Activated effector memory CD4-positive, alpha-beta T cell treated with anti-CD3 and anti-CD28 coated beads, Interleukin-2, amount 50 U/mL, for 16 hours (primary cell): ENCODE results near the gene ARL13B.
A peak's percentile ranks its signal among the peaks of the same experiment; 100 is the strongest.
"Not testable (repeated sequence)": the region's sequence is repeated elsewhere in the genome, so short reads cannot be mapped to it uniquely, and the experiment has no call there.

Experiments used
- DNase-seq: peaks from one replicate; pipeline ENCODE4 v3.0.0-alpha.2; 2020

The ARL13B gene

DNA sequence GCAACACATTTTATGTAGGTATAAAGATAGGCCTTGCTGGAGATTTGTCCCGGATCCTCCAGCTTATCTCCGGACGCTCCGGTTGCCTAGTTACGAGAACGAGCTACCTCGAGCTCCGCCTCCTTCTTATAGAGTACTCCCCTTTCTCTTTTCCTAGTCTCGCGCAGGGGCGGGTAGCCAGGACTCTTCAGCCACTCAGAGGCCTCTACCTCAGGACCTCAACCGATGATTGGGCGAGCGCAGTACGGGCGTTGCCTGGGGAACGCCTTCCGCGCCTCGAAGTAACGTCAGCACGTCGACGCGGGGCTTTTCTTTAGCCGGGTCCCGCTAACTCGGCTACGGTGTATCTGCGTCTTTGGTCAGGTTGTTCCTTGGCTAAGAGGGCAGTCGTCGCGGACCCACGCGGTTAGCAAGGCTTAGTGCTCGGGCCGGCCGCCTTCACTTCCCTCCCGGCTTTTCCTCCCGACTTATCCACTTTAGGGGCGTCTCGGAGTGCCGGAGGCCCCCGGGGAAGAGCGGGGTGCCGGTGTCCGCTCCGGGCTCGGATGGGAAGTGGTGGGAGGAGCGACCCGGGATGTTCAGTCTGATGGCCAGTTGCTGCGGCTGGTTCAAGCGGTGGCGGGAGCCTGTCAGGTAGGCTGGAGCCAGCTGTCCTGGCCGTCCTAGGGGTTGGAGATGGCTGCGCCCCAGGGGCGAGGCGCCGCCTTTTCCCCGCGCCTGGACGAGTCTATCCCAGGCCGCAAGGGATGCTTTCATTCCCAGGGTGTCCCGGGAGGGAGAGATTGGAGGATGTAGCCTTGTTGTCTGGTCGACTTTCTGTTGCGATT lies at the start of gene ARL13B:
TSS of gene ARL13B (plus strand) at position 306 of the 827 bp plus-strand sequence. CDS start at position 575, 269 bp downstream.
- peak; percentile 98 for DNase-seq

DNA sequence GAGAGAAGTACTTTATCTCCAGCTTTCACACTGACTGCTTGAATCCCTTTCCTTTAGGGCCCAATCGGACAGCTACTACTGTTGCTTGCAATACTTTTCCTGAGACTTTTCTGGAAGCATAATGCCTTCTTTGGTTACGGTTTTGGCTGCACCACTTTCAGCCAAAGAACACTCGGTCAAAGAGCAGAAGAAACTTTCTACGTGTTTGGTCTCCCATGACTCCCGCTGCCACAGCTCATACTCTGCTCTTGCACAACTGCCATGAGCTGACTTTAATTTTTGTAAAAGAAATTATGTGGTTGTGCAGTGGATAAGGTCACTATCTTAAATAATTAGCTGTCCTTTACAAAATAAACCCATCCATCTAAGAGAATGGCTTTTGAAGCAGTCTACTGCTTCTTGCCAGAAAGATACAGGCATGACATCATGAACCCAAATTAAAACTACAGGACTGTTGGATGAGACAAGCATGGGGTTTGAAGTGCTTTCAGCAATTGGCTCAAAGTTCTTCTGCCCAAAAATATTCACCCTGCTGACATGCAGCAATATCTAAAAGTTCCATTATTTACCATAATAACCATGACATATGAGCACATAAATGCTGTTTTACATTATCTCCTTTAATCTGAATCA lies 48.2 kb upstream of the ARL13B start:
- no peak for DNase-seq

DNA sequence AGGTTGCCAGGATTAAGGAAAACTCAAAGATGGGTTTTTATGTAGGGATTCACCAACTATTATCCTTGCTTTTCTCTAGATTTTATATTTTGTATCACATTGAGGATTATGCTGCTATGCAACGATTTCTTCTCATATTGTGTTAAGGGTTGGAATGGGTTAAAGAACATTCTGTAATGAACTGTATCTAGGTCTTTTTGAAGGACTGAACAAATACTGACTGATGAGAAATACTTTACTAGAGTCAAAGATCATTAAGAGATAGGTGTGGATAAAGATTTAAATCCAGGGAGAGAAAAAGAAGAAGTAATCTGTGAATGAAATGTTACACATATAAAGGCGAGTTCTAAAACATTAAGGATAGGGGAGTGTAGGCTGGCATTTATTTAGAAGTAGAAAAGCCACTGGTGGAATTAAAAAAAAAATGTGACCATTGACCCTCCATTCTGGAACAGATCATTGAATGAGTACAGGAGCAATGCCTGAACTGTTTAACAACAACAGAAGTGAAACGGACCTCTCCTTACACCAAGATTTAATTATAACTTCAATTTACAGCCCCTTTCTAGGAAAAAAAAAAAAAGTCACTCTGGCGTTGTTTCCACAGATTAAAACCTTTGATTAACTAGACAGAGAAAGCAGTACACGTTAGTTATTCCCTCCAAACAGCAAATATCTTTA lies 45.4 kb upstream of the ARL13B start:
- DNase-seq, result no peak

DNA sequence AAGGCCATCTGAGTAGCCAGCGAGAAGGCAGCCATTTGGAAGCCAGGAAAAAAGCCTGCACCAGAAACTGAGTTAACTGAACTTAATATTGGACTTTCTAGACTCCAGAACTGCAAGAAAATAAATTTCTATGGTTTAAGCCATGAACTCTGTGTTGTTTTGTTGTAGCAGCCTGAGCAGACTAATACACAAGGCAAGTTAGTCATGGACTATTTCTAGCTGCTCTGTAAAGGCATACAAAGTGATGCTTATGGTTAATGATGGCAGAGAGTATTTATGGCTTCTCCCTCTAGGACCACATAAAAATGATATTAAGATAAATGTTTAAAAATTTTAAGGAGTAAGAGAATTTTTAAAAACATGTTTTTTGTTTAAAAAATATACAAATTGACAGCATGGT lies 43.4 kb upstream of the ARL13B start:
- DNase-seq, result no peak

DNA sequence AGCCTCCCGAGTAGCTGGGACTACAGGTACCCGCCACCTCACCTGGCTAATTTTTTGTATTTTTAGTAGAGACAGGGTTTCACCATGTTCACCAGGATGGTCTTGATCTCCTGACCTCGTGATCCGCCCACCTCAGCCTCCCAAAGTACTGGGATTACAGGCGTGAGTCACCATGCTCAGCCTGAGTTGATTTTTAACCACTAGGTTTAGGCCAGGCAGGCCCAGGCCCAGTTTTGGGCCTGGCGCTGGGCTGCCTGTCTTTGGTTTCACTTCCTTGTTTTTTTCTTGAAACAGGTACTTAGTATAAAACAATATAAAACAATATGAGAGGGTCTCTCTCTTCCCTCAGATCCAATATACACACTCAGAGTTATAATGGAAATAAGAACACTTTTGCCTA lies 42.5 kb upstream of the ARL13B start:
- DNase-seq, result not testable (repeated sequence)

DNA sequence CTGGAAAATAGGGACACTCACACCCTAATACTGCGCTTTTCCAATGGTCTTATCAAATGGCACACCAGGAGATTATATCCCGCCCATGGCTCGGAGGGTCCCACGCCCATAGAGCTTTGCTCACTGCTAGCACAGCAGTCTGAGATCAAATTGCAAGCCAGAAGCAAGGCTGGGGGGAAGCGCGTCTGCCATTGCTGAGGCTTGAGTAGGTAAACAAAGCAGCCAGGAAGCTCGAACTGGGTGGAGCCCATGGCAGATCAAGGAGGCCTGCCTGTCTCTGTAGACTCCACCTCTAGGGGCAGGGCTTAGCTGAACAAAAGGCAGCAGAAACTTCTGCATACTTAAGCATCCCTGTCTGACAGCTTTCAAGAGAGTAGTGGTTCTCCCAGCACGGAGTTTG lies 30.0 kb upstream of the ARL13B start:
- DNase-seq, result not testable (repeated sequence)

DNA sequence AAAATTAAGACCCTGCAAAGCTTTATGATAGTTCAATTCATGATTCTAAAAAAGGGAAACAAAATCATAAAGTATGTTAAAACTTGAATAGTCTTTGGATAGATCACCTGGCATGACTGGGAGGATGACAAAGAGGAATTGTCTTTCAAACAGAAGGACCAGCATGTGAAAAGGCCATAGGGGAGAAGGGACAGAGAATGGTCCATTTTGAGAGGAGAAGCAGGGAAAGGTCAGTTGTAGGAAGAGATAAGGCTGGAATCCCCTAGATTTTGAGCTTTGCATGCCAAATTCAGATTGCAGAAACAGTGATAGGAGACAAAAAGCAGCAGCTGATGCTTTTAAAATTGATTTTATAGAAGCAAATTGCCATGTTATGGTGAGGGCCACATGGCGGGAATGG lies 18.9 kb upstream of the ARL13B start:
- DNase-seq, result no peak

DNA sequence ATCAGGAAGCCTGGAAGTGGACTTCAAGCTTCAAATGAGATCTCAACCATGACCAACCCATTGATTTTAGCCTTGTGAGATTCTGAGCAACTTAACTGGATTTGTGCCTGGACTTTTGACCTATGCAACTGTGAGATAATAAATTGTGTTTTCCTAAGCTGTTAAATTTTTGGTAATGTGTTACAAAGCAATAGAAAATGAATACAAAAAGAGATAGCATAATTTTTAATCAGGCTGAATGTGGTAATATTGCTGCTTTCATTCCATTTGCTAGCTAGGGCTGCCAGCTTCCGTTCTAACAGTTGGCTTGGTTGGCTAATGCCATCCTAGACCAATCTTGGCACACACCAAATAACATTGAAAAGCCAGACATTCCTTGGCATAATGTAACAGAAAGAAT lies 18.5 kb upstream of the ARL13B start:
- DNase-seq, result no peak

DNA sequence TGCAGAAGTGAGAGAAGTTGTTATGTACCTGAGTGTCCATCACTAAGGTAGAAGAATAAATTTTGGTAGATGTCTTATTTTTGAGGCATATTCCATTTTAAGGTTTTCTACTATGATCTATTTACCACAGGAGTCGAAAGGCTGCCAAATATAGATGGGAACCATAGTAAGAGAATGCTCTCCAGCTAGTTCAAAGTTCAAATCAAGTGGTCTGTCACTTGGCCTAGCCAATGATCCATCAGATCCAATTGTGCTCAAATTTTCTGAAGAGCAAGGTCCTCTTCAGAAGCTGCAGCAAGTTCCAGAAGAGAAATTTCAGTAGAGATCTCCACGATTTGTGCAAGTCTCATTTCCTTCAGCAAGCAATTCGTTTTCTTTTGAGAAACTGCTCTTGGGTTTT lies 17.2 kb upstream of the ARL13B start:
- no peak for DNase-seq

DNA sequence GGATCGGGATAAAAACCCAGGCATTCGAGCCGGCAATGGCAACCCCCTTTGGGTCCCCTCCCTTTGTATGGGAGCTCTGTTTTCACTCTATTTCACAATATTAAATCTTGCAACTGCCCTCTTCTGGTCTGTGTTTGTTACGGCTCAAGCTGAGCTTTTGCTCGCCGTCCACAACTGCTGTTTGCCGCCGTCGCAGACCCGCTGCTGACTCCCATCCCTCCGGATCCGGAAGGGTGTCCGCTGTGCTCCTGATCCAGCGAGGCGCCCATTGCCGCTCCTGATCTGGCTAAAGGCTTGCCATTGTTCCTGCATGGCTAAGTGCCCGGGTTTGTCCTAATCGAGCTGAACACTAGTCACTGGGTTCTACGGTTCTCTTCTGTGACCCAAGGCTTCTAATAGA lies 14.8 kb upstream of the ARL13B start:
- DNase-seq, result not testable (repeated sequence)

DNA sequence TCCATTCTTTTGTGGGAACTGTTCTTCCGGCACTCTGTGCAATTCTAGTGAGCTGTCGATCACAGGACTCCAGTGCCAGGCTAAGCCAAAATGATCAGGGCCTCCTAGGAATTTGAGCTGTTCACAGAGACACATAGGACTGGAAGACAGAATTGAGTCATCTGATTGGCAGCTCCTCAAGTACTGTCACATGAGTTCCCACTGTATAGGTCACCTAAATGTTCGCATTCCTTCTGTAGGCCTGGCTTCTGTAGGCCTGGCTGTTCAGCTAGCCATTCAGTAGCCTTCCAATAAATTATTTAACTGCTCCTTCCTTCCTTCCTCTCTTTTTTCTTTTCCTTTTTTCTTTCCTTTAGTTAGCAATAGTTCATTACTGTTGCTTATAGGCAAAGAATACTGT lies 10.5 kb upstream of the ARL13B start:
- no peak for DNase-seq

DNA sequence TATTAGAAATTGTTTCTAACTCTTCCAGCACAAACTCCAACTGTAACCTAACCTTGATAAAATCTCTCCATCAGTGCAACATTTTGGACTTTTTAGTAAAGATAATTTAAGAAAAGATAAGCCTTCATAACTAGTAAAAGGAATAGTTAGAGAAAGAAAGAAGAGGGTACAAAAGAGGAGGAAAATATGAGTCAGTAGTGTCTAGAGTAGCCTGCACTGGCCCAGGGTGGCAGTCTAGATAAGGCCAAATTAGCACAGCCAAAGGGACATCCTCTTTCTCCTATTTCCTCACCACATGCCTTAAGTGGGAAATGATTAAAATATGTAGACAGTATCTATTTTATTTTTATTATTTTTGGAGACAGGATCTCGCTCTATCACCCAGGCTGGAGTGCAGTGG lies 10.0 kb upstream of the ARL13B start:
- no peak for DNase-seq

DNA sequence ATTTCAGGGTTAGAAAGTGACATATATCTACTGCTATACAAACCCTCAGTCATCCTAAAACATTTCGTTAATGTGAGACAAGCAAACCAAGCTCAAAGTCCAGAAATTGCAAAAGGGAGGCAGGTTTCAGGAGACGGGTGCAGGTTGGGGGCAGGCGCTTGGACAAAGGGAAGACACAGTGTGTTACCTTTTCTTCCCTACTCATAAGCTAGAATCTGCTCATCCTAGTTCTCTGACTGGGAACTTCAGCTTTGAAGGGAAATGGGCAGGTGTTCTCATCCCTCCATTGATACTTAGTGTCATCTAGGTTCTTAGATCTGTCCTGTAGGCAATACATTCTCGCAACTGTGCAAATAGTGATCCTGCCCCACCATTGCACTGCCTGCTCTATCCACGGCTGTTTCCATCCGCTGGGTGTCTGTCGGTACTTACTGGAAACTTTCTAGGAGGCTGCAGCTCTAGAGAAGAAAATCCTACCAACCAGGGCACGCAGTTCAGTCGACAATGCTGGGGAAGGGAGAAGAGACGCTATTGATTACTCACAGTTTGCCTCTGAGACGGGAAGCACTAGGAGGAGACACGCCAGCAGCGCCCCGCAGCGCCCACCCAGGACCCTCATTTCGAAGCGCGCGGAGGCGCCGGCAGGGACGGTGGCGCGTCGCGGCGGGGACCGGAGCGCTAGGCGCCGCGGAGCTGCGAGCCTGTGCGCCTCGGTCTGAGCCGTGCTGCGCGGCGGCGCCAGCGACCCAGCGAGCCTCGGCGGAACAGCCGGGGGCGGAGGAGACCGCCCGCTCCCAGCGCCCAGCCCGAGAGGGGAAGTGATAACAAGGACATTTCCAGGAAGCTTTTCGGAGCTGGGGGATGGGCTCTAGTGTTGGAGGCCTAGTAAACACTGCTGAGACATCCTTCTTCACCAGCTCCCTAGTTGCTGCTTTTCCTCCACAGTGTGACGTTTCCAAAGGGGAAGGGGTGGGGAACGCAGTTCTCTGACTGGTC lies 6.5 kb upstream of the ARL13B start, which contains the start of gene PROS1:
TSS of gene PROS1 (minus strand) at position 766 of the 996 bp plus-strand sequence. CDS start at position 619, 147 bp downstream.
- peak; percentile 79 for DNase-seq

DNA sequence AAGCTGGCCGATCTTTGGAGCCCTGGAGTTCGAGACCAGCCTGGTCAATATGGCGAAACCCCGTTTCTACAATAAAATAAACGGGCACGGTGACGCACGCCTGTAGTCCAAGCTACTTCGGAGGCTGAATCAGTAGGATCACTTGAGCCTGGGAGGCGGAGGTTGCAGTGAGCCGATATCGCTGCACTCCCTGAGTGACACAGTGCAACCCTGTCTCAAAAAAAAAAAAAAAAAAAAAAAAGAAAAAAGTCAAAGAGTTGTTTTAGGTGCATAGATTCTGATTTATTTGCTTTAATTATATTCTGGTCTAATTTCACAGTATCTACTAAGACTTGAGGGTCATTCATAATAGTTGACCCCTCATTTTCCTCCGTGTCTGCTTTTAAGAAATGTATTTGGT lies 1.7 kb downstream of the ARL13B start:
- no peak for DNase-seq

DNA sequence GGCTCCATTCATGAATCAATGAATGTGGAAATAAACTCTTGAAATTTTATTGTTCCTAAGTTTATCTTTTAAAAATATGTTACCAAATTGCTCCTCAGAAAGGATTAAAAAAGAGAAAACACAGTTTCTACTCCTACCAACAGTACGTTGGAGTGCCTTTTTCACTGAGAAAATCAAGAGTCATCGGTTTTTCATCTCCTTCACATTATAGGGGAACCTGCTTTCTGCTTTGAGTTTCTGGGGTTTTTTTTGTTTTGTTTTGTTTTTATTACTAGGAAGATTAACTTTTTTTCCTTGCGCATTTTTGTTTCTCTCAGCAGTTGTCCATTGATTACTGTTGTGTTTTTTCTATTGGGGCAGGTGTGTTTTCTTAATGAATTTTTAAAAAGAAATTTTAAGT lies 3.5 kb downstream of the ARL13B start:
- no peak for DNase-seq

DNA sequence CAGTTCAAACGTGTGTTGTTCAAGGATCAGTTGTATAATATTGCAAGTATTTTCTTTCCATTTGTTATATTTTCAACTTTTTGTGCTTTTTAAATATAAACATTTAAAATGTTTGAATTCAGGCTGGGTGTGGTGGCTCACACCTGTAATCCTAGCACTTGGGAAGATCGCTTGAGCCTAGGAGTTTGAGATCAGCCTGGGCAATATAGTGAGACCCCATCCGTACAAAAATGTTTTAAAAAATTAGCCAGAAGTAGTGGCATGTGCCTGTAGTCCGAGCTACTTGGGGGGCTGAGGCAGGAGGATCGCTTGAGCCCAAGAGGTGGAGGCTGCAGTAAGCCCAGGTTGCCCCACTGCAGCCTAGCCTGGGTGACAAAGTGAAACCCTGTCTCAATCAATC lies 4.7 kb downstream of the ARL13B start:
- DNase-seq, result no peak

DNA sequence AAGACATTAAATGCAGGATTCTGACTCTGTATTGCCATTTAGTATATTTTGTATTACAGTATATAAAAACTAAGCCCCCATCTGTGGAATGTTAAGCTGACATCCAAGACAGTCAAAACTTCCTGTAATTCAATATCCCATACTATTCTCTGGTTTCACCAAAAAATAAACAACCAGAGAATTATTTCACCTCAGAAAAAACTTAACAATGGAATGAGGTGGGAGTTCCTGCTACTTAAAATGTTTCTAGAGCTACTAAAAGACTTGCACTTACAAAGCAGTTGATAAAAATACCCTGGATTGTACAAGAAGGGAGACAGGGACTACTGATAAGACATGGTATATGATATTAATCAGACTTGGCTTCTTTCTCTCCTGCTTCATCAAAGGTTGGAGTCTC lies 8.3 kb downstream of the ARL13B start:
- DNase-seq, result no peak

DNA sequence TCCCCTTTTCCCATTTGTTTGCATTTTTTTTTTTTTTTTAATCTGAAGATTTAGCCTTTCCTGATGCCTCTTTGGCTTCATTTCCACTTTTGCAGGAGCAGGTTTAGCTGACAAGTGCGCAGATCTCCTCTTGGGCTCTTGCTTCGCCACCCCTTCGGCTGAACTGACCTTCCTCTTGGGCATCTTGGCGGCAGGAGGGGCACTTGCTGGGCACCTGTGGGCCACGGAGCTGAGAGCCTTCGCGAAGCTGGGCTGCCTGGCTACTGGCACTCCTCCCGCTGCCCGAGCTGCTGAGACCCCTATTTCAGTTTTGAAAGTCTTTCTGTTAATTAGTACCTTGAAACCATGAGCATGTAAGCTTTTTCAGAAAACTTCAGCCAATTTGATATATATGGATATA lies 8.8 kb downstream of the ARL13B start:
- DNase-seq, result no peak

DNA sequence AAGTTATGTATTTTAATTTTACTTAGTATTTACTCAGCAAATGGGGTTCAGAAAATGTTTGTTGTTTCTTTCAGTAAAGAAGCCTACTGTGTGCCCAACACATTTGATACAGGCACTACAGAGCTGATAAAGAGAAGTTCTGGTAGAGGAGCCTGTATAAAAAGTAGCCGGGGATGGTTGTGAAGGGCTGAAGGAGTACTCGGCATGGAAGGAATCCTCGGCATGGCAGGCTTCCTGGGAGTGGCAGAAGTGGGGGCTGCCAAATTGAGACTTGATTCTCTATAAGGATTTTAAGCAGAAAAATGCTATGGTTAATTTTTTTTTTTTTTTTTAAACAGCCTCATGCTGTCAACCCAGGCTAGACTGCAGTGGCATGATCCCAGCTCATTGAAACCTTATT lies 9.3 kb downstream of the ARL13B start:
- DNase-seq, result no peak

DNA sequence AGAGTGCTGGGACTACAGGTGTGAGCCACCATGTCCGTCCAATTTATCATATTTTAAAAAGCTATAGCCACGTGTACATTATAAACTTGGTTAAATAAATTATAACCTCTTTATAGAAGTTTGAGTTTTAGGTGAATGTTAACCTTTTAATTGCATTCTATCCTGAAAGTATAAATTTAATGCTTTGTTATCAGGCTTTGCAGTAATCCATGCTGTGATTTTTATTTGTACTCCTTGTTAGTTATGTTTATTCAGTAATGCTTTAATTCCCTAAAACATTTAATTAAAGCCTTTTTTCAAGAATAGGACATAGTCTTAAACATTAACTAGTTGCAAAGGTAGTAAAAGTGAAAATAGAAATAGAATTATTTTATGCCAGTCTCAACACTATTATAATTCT lies 11.7 kb downstream of the ARL13B start:
- no peak for DNase-seq

DNA sequence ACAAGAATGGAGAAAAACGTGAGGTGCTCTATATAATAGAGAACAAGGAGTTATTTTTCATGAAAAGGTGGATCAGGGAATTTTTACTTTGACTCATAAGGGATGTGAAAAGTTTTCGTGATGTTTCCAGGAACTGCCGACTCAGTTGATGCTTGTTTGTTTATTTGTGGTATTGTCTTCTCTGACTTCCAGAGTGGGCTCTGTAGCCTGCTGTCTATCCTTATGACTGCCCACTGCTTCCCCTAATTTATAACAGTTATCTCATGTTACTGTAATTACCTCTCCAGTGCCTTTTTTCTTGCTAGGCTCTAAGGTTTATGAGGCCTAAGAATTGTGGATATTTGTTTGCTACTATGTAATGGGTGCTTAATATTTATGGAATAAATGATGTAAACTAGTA lies 12.3 kb downstream of the ARL13B start:
- no peak for DNase-seq

DNA sequence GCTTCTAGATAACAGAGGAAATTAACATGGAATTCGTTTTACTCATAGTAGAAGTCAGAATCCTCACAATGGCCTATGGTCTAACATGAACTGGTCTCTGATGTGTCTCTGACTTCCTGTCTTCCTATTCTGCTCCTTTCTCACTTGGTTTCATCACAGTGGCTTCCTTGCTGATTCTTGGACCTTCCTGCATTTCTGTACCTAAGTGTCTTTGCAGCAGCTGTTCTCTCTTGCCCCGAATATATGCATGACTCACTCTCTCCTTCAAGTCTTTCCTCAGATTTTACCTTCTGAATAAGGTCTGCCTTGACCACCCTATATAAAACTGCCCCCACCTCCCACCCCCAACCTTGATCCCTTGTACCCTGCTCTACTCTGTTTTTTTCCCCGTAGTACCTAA lies 14.1 kb downstream of the ARL13B start:
- no peak for DNase-seq

DNA sequence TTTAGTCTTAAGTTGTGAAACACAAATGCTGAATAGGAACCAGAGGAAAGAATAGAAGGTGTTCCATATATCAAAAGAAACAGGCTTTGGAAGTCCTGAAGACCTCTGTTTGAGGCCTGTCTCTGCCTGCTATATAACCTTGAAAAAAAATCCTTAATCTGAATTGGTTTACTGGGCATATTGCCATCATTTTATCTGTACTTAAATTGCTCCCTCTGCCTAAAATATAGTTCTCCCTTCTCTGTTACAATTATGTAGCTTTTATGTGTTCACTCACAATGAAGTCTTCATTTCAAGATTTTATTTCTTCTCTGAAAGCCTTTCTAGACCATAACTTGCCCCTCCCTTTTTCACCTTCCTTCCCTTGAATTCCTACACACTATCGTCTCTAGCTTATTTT lies 21.2 kb downstream of the ARL13B start:
- DNase-seq, result no peak
